ENCODE data around the gene PTPN7. TPM values are rescaled to one million over a fixed set of nuclear protein-coding genes. Genes with fewer than 3 reads are reported as not detected.
"Not testable (repeated sequence)": the region's sequence is repeated elsewhere in the genome, so short reads cannot be mapped to it uniquely, and the experiment has no call there.

PTPN7 gene
- total RNA-seq, 2 experiments from 2014 or later, result 188 to 221 TPM

DNA sequence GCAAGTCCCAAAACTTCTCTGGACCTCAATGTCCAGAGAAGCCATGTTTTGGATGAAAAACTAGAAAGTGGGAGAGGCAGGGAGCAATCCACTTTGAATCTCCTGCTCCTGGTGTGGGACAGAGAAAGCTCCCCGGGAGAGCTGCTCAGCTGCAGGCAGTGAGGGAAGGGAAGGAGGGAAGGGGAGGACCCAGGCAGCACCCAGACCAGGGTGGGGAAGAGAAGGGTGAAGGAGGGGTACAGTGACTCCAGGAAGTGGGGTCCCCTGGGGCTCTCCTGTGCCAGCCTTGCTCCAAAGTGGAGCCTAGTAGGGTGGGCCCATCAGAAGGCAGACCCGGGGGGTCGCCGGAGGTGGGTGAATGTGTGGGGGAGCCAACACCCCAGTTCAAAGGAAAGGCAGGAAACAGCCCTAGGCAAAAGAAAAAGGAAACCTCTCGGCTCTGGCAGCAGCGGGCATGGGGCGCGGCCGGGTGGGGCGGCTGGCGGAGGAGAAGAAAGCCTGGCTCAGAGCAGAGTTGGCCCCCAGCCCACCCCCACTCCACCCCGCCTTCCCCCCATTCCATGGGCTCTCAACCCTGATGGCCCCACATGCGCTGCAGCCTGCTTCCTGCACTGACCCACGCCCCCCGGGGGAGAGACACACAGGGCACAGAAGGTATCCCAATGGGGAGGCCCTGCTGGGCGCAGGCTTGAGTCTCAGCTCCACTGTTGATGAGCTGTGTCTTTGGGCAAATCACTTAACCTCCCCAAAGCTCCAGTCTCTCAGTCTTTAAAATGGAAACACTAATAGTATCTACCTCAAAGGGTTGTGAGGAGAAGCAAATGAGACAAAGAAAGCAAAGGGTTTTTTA, 38.9 kb upstream of the PTPN7 start:
- ChIA-PET CTCF (interaction anchor here (0.8 to 2.3 kb wide), 5 partner anchors 10 to 521 kb away, joined by 3 to 11 read pairs (median 4); no protein-coding TSS in a partner anchor), POLR2A (no interaction called here)
- Mint-ChIP-seq H3K4me1 (peaks cover 18% of the 10 kb centered on the region), H3K27me3 (peaks cover 12% of the 10 kb centered on the region), H3K36me3 (ENCODE audit: low read depth) (no peaks in the 10 kb centered on the region), H3K27ac (no peak overlapping the region), H3K9me3 (ENCODE audit: low read depth) (no peaks in the 10 kb centered on the region), H3K4me3 (no peak overlapping the region)
- no peak for DNase-seq
- ATAC-seq, result no peak
- intact Hi-C loops (cut with DNase I, micrococcal nuclease), result no loop called here

DNA sequence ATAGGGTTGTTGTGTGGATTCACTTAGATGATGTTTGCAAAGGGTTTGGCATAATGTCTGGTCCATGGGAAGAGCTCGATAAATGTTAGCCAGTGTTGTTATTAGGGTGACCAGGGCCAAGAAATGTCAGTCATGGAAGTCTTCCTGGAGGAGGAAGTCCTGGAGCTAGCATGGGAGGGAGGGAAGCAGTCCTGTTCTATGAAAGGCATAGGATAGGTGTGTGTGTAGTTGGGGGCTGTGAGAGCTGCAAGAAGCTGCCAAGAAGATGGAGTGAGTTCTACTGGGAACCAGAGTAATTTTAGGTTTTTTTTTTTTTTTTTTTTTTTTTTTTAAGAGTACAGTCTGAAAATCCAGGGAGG, 37.9 kb upstream of the PTPN7 start:
- intact Hi-C loops (cut with DNase I, micrococcal nuclease), result no loop called here
- POLR2A ChIA-PET, result no interaction called here
- H3K4me1 Mint-ChIP-seq, result peaks cover 20% of the 10 kb centered on the region
- H3K27ac Mint-ChIP-seq, result no peak overlapping the region
- H3K9me3 Mint-ChIP-seq (ENCODE audit: low read depth), result no peaks in the 10 kb centered on the region
- ATAC-seq (no peak), DNase-seq (no peak)
- CTCF ChIA-PET, result interaction anchor here (0.8 kb wide), 1 partner anchor 9 kb away, joined by 3 read pairs; no protein-coding TSS in a partner anchor
- no peaks in the 10 kb centered on the region for H3K36me3 Mint-ChIP-seq (ENCODE audit: low read depth)
- peaks cover 17% of the 10 kb centered on the region for H3K27me3 Mint-ChIP-seq
- H3K4me3 Mint-ChIP-seq, result no peak overlapping the region

DNA sequence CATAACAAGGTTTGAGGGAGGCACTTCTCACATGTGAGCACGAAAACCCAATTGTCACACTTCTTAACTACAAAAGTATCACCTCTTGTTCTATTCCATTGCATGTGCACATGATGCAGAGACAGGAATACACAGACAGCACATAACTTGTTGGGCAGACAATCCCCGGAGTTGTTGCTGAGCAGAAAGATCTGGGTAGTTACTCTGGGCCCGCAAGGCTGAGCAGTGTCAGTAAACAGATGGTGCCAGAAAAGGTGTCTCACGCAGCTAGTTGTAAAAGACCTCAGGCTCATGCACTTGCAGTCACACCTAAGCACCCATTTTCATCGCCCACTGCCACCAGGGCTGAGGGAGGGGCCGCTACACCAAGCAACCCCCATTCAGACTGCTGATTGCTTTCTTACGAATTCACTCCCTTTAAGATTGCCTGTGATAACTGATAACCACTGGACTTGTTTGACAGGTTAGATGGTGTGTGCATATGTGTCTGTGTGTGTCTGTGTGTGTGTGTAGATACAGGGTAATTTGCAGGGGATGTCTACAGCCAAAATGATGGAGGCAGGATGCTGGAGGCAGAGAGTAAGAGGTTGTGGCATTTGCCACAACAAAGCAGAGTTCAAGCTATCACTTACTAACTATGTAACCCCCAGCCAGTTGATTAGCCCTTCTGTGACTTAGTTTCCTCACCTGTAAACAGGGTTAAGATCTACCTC, 37.4 kb upstream of the PTPN7 start:
- ChIA-PET POLR2A (no interaction called here), CTCF (interaction anchor here (0.8 kb wide), 1 partner anchor 8 kb away, joined by 3 read pairs; no protein-coding TSS in a partner anchor)
- no peak overlapping the region for H3K27ac Mint-ChIP-seq
- H3K4me3 Mint-ChIP-seq, result no peak overlapping the region
- H3K27me3 Mint-ChIP-seq, result peaks cover 17% of the 10 kb centered on the region
- ATAC-seq, result no peak
- intact Hi-C loops (cut with DNase I, micrococcal nuclease), result no loop called here
- no peak for DNase-seq
- peaks cover 20% of the 10 kb centered on the region for H3K4me1 Mint-ChIP-seq
- H3K9me3 Mint-ChIP-seq (ENCODE audit: low read depth), result no peaks in the 10 kb centered on the region
- no peaks in the 10 kb centered on the region for H3K36me3 Mint-ChIP-seq (ENCODE audit: low read depth)

DNA sequence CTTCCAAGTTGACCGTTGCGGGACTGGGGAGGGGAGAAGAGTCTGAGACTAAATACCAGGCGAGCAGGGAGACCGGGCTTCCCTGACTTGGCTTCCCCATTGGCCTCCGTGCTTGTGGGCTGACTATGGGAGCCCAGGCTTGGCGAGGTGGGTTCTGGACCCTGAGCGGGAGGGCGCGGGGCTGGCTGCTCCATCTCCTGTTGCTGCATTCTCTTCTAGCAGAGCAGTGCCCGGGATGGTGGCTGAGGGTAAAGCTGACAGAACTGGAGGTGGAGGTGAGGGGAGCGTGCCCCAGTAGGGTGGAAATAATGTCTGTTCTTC, 33.9 kb upstream of the PTPN7 start:
- H3K36me3 Mint-ChIP-seq (ENCODE audit: low read depth), result no peaks in the 10 kb centered on the region
- H3K4me3 Mint-ChIP-seq, result no peak overlapping the region
- peaks cover 20% of the 10 kb centered on the region for H3K27me3 Mint-ChIP-seq
- no peak overlapping the region for H3K27ac Mint-ChIP-seq
- CTCF ChIA-PET, result interaction anchor here (0.9 to 2.8 kb wide), 10 partner anchors 20 to 525 kb away, joined by 3 to 40 read pairs (median 8); partner anchors contain the start of gene PTPN7
- no peak for ATAC-seq
- no peaks in the 10 kb centered on the region for H3K9me3 Mint-ChIP-seq (ENCODE audit: low read depth)
- DNase-seq, result no peak
- POLR2A ChIA-PET, result no interaction called here
- H3K4me1 Mint-ChIP-seq, result peaks cover 11% of the 10 kb centered on the region
- intact Hi-C loops (cut with DNase I, micrococcal nuclease), result no loop called here

DNA sequence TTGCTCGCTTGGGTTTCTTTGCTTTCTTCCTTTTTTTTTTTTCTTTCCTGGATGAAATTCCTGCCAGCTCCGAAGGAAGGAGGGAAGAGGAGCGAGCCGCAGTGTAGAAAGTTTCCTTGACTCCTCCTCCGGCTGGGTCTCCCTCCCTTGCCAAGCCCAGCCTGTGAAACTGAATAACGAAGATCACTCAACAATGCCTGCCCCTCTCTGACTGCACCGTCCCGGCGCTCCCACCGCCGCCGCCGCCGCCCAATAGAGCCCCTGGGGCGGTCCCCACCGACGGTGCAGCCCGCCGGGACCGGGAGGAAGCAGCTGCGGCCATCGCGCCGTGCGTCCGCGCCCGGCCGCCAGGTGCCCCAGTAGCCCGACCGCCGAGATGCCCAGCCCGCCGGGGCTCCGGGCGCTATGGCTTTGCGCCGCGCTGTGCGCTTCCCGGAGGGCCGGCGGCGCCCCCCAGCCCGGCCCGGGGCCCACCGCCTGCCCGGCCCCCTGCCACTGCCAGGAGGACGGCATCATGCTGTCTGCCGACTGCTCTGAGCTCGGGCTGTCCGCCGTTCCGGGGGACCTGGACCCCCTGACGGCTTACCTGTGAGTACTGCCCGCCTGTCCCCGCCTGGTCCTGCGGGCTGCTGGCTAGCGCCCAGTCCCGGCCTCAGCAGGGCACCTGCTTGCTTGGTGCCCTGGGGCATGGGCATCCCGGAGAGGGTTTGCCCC, 33.4 kb upstream of the PTPN7 start, which contains the start of gene LGR6:
TSS of gene LGR6 (plus strand) at position 186 of the 714 bp plus-strand sequence. CDS start at position 377, 191 bp downstream.
- peak; percentile 15 for ATAC-seq
- DNase-seq, result no peak
- H3K4me1 Mint-ChIP-seq, result peaks cover 7% of the 10 kb centered on the region

DNA sequence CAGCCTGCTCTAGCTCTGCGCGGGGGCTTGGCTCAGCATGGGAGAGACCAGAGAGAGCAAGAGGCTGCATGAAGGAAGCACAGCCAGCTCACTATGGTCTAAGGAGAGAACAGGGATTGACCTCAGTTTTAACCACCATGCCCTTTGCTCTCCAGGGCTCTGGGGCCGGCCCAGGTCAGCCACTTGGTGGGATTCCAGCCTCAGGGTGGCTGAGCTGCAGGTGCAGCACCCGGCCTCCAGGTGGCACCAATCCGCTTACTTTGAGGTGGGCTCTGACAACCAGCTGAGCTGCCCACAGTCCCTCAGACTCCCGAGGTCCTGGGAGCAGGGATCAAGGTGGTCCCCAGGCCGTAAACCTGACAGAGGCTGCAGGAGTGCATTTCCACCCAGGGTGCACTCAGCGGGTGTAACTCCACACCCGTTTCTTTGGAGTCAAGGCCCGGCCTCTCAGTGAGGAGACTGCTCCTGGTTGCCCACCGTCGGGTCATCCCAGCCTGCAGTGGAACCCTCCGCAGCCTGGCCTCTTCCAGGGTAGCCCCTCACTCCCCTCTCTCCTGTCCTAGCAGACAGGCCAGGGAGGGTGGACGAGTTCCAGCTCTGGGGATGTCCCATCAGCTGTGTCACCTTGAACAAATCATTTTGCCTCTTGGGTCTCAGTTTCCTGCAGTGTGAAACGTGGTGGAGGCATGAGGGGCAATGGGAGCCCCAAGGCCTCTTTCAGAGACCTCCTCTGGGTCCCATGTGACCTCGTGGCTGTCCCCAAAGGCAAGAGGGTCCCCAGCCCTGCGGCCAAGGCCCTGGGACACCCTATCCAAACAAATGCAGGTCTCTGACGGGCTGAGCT, 32.6 kb upstream of the PTPN7 start:
- DNase-seq (peak; percentile 75), ATAC-seq (peak; percentile 33)
- H3K27me3 Mint-ChIP-seq, result peaks cover 20% of the 10 kb centered on the region
- ChIA-PET CTCF (interaction anchor here (0.6 to 2.8 kb wide), 46 partner anchors 8 to 833 kb away, joined by 3 to 40 read pairs (median 4); partner anchors contain the start of genes PTPN7, SYT2 and UBE2T), POLR2A (interaction anchor here (0.6 kb wide), 2 partner anchors 135 to 831 kb away, joined by 4 read pairs; no protein-coding TSS in a partner anchor)
- intact Hi-C loops (cut with DNase I, micrococcal nuclease), result loop anchor here (1.0 to 2.0 kb wide), 3 partner anchors 122 to 526 kb away; no protein-coding TSS in a partner anchor
- H3K4me3 Mint-ChIP-seq, result no peak overlapping the region
- H3K27ac Mint-ChIP-seq, result no peak overlapping the region
- no peaks in the 10 kb centered on the region for H3K36me3 Mint-ChIP-seq (ENCODE audit: low read depth)
- no peaks in the 10 kb centered on the region for H3K9me3 Mint-ChIP-seq (ENCODE audit: low read depth)
- H3K4me1 Mint-ChIP-seq, result peaks cover 2% of the 10 kb centered on the region

More for the DNA sequence above, 33.4 kb upstream of the PTPN7 start, which contains the start of gene LGR6:
- intact Hi-C loops (cut with DNase I, micrococcal nuclease), result loop anchor here (1.0 to 2.0 kb wide), 3 partner anchors 121 to 525 kb away; no protein-coding TSS in a partner anchor
- Mint-ChIP-seq H3K9me3 (ENCODE audit: low read depth) (no peaks in the 10 kb centered on the region), H3K27ac (no peak within 1 kb of the TSS), H3K27me3 (peaks cover 20% of the 10 kb centered on the region), H3K36me3 (ENCODE audit: low read depth) (no peaks in the 10 kb centered on the region), H3K4me3 (no peak within 1 kb of the TSS)
- CTCF ChIA-PET, result interaction anchor here (0.7 to 2.8 kb wide), 29 partner anchors 12 to 833 kb away, joined by 3 to 40 read pairs (median 5); partner anchors contain the start of genes PTPN7 and SYT2
- POLR2A ChIA-PET, result no interaction called here

DNA sequence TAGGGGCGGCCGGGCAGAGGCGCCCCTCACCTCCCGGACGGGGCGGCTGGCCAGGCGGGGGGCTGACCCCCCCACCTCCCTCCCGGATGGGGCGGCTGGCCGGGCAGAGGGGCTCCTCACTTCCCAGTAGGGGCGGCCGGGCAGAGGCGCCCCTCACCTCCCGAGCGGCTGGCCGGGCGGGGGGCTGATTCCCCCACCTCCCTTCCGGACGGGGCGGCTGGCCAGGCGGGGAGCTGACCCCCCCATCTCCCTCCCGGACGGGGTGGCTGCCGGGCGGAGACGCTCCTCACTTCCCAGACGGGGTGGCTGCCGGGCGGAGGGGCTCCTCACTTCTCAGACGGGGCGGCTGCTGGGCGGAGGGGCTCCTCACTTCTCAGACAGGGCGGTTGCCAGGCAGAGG, 31.0 kb upstream of the PTPN7 start:
- H3K36me3 Mint-ChIP-seq (ENCODE audit: low read depth); ATAC-seq; CTCF ChIA-PET; DNase-seq; H3K27ac Mint-ChIP-seq; H3K4me1 Mint-ChIP-seq; H3K4me3 Mint-ChIP-seq; intact Hi-C loops (cut with DNase I, micrococcal nuclease); H3K9me3 Mint-ChIP-seq (ENCODE audit: low read depth); POLR2A ChIA-PET: not testable (repeated sequence)
- peaks cover 20% of the 10 kb centered on the region for H3K27me3 Mint-ChIP-seq

DNA sequence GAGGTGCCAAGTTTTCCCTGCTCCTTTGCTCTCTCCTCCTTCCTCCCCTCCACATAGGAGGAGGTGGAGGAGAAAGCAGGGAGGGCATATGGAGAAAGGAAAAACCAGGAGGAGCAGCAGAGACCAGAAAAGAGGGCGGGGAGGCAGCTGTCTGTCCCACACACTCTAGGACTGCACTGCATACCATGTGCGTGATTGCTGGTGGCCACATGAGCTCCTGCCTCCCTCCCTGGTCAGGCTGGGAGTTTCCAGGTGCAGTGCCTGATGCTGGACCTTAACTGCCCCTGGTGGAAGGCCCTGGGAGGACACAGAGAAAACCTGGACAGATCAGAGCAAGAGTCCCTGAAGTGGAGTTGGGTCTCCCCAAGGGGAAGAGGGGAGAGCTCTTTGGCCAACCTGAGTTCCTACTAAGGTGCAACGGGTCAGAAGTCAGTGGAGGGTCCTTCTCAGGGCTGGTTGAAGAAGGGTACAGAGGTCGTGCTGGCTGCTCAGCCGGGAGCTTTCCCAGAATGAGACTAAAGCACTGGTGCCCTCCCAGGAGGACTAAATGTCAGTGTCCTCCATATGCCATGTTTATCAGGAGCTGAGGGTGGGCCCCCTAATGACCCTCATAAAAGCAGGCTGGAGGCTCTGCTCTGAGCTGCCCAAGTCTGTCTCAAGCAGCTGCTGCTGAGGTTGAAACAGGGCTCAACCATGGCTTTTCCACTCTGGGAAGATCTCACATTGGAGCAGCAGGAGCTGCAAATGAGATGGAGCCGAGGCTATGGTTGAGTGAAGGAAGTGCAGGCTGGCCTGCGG, 29.7 kb upstream of the PTPN7 start:
- POLR2A ChIA-PET, result interaction anchor here (0.7 kb wide), 1 partner anchor 824 kb away, joined by 4 read pairs; no protein-coding TSS in a partner anchor
- intact Hi-C loops (cut with DNase I, micrococcal nuclease), result loop anchor here (5.0 to 10.0 kb wide), 2 partner anchors 435 to 527 kb away; no protein-coding TSS in a partner anchor
- ATAC-seq, result no peak

DNA sequence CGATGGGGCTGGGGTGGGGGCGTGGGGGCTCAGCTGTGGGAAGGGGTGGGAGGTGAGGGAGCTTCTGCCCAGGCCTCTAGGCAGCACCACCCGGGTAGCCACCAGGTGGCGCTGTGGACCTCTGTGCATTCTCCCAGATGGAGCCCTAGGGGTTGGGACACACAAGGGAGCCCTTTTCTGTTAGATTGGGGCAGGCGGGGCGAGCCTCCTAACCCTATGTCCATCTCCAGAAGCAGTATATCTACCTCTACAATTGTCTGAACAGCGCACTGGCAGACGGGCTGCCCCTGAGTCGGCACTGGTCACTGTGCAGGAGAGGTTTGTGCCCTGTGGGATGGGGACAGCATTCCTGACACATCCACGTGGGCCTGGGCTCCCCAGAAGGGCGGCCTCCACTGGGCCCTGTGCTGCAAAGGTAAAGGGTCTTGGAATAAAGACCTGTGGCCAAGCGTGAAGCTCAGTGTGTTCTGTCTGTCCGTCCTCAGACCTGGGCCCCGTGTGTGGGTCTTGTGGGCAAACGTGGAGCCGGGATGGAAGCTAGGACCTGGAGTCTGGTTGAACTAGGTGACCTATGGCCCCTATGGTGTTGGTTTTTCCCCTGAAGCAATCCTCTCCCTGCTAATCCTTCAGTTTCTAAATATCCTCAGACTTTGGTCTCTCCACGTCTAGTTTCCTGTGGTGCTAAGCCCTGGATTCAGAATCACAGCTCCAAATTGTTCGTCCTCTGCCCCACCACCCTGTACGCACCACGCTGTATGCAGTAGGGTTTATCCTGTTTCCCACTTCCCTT, 28.8 kb upstream of the PTPN7 start:
- ATAC-seq (peak; percentile 73), DNase-seq (peak; percentile 89)
- no peaks in the 10 kb centered on the region for H3K9me3 Mint-ChIP-seq (ENCODE audit: low read depth)
- H3K27ac Mint-ChIP-seq, result no peak overlapping the region
- H3K4me1 Mint-ChIP-seq, result peaks cover 9% of the 10 kb centered on the region
- H3K4me3 Mint-ChIP-seq, result no peak overlapping the region
- H3K36me3 Mint-ChIP-seq (ENCODE audit: low read depth), result no peaks in the 10 kb centered on the region
- H3K27me3 Mint-ChIP-seq, result peaks cover 7% of the 10 kb centered on the region
- CTCF ChIA-PET, result interaction anchor here (0.6 to 2.2 kb wide), 19 partner anchors 9 to 922 kb away, joined by 3 to 18 read pairs (median 4); partner anchors contain the start of gene PTPN7
- intact Hi-C loops (cut with DNase I, micrococcal nuclease), result loop anchor here (5.0 to 10.0 kb wide), 2 partner anchors 436 to 528 kb away; no protein-coding TSS in a partner anchor
- POLR2A ChIA-PET, result interaction anchor here (0.7 kb wide), 1 partner anchor 825 kb away, joined by 4 read pairs; no protein-coding TSS in a partner anchor

More for the DNA sequence above, 29.7 kb upstream of the PTPN7 start:
- Mint-ChIP-seq H3K36me3 (ENCODE audit: low read depth) (no peaks in the 10 kb centered on the region), H3K9me3 (ENCODE audit: low read depth) (no peaks in the 10 kb centered on the region), H3K27ac (no peak overlapping the region), H3K27me3 (peaks cover 14% of the 10 kb centered on the region), H3K4me3 (no peak overlapping the region), H3K4me1 (peaks cover 2% of the 10 kb centered on the region)
- DNase-seq, result no peak
- CTCF ChIA-PET, result interaction anchor here (0.6 to 2.2 kb wide), 17 partner anchors 8 to 921 kb away, joined by 3 to 18 read pairs (median 4); partner anchors contain the start of gene PTPN7
